DMS 273 (cell line): ENCODE data around the gene PCDH15.

Source experiments
- DNase-seq: peaks from one replicate; lab custom pipeline; 2025; ENCODE audit not compliant: unreplicated experiment; lab: John Stamatoyannopoulos, UW

PCDH15 gene

GRCh38 chr10:54137396-54137795 lies 663.6 kb downstream of the PCDH15 start:
- no peak for DNase-seq

GRCh38 chr10:54133203-54133602 lies 667.8 kb downstream of the PCDH15 start:
- DNase-seq, result peak; percentile 2

GRCh38 chr10:54131833-54132232 lies 669.2 kb downstream of the PCDH15 start:
- no peak for DNase-seq

- DNase-seq, result no peak
Measured at GRCh38 chr10:54130394-54130793, 670.6 kb downstream of the PCDH15 start.

DNA sequence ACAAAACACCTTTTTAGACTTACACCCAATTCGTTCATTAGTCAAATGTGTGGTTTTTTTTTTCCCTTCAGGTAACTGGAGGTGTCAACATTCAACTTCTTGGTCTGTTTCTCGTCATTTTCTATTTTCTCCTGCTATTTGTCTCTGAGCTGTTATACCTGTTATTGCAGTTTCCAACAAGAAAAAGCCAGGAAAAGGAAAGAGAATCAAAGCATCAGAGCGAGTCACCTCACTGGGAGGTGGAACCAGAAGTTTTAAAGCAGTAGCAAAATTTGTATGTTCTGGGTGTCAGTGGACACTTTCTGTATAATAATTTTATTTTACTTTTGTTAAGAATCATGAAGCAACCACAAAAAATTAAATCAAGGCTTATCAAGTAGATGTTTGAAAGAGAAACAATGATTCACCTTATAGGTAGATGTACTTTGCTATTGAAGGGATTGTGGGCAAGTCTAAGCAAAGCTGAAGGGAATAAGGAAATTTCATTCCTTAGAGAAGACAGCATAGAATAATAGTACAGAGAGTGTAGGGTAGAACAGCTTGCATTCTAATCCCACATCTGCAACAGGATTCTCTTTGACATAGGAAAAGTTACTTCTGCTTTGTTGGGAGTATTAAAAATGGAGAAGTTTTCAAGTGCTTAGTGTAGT lies 675.8 kb downstream of the PCDH15 start:
- DNase-seq, result no peak

DNA sequence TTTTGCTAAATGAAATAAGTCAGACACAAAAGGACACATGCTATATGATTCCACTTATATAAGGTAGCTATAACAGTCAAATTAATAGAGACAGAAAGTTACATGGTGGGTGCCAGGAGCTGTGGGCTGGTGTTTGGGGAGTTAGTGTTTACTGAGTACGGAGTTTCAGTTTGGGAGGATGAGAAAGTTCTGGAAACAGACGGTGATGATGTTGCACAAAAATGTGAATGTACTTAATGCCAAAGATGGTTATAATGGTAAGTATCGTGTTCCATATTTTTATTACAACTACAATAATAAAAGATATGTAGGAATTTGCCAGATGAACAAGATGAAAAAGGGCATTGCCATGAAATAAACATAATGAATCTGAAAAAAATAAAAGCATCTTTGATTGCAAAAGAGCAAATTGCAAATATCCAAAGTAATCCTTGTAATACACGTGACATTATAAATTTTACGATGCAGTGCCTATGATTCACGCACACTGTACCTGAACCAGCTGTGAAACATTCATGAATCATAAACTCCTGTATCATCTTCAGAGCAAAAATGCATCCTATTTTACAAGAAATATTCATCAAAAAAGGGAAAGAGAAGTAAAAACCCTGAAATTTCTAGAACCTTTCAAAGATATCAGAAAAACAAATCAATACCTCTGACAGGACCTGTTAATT lies 676.7 kb downstream of the PCDH15 start:
- DNase-seq, result no peak

GRCh38 chr10:54120806-54121205 lies 680.2 kb downstream of the PCDH15 start:
- no peak for DNase-seq

GRCh38 chr10:54108961-54109360 lies 692.1 kb downstream of the PCDH15 start:
- no peak for DNase-seq

- DNase-seq, result no peak
Measured at GRCh38 chr10:54096892-54097291, 704.1 kb downstream of the PCDH15 start.

DNA sequence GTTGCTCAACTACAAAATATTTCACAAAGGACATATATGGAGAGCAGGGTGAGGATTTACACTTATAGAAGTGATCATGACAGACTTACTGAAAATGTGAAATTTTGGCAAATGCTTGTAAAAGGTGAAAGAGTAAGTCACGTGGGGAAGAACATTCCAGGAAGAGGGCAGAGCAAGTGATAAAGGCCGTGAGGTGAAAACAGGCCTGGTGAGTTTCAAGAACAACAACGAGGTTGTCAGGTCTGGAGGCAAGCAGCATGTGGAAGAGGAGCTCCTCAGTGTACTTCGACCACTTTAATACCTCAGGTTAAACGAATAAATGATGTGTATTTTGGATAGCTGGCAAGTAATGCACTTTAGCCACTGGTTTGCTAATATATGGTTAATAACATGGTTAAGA lies 706.7 kb downstream of the PCDH15 start:
- no peak for DNase-seq

DNA sequence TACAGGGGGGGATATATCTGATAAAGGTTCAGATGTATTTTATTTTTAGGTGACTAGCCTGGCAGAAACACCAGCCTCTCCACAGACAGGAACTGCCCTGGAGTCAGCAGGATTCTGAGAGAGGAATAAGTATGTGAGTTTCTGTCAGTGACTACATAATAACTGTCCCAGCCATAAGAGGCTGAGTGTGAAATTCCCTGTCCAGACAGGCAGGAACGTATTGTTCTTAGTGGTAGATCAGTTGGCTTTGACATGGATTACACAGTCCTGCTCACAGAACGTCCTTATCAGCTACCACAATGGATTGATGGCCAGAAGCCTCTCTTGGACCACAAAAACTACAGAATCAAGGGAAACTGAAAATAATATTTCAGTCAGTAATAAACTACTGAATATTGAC lies 709.8 kb downstream of the PCDH15 start:
- no peak for DNase-seq

DNA sequence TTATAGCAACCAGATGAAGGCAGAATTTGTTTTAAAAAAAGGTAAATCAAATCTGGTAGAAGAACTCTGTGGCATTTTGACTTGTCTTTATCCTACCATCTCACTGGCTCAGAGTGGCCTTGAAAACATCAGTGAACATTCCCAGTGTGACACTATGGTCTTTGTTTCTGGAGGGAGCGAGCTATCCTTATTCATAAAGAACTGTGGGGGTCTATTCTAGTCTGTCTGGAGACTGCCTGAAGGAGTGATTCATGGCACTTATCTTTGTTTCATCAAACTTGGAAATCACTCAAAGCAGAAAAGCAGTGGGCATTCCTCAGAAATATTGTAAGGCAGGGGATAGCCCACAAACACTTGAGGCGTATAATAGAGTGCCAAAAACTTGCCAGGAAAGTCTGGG lies 719.1 kb downstream of the PCDH15 start:
- DNase-seq, result no peak

DNA sequence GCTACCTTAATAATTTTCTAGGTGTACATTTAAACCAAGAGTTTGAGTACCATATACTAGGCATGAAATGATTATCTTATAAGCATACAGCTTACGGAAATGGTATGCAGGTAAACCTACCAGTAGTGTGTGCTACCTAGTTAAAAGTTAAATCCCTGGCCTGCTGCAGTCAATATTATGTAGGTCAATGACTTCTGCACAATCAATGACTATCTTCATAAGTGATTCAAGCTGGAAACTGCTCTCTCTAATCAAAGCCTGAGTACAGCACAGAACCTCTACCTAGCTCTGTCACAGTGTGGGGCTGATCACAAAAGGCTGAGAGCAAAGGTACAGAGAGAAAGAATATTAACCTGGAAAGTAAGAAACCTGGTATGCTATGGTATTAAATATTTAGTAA lies 733.7 kb downstream of the PCDH15 start:
- DNase-seq, result no peak

- DNase-seq, result no peak
Measured at GRCh38 chr10:54066646-54067045, 734.4 kb downstream of the PCDH15 start.

GRCh38 chr10:54065106-54065505 lies 735.9 kb downstream of the PCDH15 start:
- DNase-seq, result no peak

GRCh38 chr10:54064215-54064614 lies 736.8 kb downstream of the PCDH15 start:
- DNase-seq, result no peak

- no peak for DNase-seq
Measured at GRCh38 chr10:54063514-54063913, 737.5 kb downstream of the PCDH15 start.

- DNase-seq, result no peak
Measured at GRCh38 chr10:54060572-54060971, 740.5 kb downstream of the PCDH15 start.

DNA sequence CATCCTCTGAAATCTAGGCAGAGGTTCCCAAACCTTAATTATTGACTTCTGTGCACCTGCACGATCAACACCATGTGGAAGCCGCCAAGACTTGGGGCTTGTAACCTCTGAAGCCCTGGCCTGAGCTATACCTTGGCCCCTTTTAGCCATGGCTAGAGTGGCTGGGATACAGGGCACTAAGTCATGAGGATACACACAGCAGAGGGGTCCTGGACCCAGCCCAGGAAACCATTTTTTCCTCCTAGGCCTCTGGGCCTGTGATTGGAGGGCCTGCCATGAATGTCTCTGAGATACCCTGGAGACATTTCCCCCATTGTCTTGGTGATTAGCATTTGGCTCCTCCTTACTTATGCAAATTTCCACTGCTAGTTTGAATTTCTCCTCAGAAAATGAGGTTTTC lies 743.7 kb downstream of the PCDH15 start:
- DNase-seq, result no peak

DNA sequence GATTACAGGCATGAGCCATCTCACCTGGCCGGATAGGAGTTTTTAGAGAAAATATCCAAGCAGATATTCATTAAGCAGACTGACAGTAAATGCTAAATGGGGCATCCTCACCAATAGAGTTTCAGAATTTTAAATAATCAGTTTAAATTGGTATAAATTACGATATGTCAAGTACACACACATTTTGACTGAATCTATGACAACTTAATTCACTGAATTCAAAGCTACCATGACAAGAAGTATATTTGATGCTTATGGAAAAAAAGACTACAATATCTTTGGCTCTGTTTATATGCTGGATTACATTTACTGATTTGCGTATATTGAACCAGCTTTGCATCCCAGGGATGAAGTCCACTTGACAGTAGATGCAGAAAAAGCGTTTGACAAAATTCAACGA lies 774.7 kb downstream of the PCDH15 start:
- no peak for DNase-seq

GRCh38 chr10:54011117-54011516 lies 789.9 kb downstream of the PCDH15 start:
- DNase-seq, result no peak

GRCh38 chr10:54010337-54010933 lies 790.6 kb downstream of the PCDH15 start:
- no peak for DNase-seq

GRCh38 chr10:54009672-54010071 lies 791.4 kb downstream of the PCDH15 start:
- peak; percentile 0 for DNase-seq
